ENCODE results near the gene NPHS1.
"Not testable (repeated sequence)": the region's sequence is repeated elsewhere in the genome, so short reads cannot be mapped to it uniquely, and the experiment has no call there.

The NPHS1 gene

DNA sequence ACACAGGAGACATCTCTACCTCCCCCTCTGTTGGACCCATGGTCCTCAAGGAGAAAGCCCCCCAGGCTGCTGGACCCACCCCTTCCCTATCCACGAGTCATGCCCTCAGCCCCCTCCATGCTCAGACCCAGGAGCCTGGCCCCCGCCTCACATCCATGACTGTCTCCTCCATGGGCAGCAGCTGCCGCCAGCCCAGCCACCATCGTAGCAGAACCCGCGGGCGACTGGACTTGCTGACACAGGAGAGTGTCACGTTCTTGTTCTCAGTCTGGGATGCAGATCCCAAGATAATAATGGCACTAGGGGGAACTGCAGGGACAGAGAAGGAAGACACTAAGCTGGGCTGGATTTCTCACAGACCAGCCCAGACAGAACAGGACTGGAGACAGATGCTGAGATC, 3.8 kb downstream of the NPHS1 start:
- DNase-seq, result no peak

DNA sequence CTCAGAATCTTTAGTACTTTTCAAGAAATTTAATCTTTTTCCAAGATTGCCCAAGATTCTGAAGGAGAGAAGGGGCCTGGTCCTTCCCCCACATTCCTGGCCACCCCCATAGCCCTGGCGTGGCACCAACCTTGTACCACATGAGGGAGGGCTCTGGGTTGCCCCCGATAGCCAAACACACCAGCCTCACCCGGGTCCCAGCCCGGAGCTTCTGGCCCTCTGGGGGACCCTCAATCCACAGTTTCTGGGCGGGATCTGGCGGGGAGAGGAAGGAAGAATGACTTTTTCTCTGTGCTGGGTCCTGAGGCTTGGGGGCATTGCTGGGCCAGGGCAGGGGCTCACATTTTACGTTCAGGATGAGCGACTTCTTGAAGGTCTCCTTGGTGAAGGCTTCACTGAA, 4.4 kb downstream of the NPHS1 start:
- no peak for DNase-seq

DNA sequence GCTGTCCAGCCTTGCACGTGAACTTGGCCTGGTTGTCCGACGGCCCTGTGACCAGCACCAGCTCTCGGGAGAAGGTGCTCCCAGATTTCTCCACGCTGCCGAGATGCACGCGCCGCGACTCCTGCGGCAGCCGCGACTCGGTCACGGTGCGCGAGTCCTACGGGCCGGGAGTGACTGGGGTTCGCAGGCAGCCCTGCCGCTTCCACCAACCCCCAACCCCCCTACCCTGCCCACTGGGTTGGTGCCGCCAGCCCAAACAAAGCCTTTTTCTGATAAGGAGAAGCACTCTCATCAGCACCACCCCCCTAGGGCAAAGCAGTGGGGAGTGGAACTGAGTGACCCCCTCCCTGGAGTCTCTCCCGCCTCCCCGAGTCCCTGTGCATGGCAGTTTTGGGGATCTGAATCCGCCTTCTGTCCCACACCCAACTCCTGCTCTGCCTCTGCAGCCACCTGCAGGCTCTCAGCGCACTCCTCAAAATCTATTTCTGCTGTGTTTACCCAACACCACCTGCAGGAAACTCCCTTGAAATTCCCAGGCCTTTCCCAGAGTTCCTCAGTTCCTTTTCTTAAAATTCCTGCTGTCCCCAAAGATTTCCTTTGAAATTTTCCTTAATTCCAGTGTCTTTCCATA, 6.2 kb downstream of the NPHS1 start:
- no peak for DNase-seq

DNA sequence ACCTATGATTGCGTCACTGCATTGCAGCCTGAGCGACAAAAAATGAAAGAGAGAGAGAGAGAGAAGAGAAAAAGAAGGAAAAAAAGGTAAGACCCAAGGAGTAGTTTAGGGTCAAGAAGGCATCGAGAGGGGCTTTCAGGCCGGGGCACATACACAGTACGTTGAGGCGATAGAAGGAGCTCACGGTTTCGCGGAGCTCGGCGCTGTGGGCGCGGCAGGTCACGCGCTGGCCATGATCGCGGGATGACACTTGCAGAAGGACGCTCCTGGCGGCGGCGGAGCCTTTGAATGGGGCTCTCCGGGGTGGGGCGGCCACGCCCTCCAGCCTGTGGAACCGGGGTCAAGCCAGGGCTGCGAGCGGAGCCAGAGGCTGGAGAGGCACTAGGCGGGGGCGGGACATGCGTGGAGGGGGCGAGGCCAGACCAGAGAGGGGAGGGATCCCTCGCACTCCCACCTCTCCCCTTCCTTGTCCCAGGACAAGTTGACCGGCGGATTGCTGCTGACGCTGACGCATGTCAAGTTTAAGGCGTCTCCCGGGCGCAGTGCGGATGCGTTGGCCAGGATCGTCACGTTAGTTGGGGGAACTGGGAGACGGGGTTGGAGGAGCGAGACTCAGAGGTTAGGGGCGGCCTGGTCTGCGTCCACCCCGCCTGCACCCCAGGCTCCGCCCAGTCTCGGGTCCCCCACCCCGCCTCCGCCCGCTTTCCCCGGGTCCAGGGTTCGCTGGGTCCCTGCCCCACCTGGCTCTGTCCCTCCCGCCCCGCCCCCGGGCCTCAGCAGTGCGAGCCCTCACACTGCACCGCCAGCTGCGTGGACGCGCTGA, 6.9 kb downstream of the NPHS1 start:
- DNase-seq, result no peak

DNA sequence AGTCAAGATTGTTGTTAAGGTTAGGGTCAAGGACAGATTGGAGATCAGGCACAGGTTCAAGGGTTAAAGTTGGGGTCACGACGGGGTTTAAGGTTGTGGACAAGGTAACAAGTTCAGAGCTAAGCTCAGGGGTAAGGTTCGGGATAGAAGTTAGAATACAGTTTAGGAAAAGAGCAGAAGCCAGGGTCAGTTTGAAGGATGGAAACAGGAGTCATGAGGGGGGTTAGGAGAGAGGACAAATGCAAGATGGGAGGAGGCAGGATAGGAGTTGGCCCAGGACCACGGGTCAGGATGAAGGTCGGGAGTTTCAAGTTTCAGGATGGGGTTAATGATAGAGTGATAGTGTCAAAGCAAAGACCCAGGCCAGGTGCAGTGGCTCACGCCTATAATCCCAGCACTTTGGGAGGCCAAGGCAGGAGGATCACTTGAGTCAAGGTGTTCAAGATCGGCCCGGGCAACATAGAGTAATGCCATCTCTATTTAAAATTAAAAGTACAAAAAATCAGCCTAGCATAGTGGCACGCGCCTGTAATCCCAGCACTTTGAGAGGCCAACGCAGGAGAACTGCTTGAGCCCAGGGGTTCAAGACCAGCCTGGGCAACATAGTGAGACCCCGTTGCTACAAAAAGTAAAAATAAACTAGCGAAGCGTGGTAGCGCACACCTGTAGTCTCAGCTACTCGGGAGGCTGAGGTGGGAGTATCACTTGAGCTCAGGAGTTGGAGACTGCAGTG, 7.7 kb downstream of the NPHS1 start:
- no peak for DNase-seq

DNA sequence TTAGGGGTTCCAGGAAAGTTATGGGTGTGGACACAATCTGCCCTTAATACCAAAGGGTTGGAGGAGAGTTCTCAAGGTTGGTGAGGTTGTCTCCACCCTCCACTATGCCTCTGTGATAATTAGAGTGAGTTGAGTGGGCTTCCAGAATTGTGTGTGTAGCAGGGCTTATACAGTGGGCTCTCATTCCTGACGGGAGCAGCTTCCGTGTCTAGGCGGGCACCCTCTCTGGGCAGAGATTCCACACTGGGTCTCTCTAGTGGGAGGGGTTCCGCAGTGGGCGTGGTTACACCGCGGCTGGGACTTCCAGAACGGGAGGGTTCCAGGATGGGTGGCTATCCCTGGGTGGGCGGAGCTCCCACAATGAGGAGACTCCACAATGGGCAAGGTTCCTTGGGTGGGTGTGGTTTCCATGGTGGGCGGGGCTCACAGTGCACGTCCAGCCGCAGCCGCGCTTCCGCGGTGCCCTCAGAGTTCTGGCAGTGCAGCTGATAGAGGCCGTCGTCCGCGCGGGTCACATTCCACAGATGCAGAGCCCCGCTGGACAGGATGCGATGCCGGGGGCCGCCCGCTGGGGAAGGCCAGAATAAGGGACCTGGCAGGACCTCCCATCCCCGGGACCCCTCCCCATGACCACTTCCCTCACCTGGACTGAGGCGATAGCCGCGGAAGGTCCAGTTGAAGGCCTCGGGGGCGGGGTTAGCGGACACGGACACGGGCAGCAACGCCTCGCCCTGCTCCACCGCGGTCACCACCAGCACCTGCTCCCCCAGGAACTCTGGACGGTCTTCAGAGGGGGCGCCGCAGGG, 8.4 kb downstream of the NPHS1 start:
- DNase-seq, result peak; percentile 6

DNA sequence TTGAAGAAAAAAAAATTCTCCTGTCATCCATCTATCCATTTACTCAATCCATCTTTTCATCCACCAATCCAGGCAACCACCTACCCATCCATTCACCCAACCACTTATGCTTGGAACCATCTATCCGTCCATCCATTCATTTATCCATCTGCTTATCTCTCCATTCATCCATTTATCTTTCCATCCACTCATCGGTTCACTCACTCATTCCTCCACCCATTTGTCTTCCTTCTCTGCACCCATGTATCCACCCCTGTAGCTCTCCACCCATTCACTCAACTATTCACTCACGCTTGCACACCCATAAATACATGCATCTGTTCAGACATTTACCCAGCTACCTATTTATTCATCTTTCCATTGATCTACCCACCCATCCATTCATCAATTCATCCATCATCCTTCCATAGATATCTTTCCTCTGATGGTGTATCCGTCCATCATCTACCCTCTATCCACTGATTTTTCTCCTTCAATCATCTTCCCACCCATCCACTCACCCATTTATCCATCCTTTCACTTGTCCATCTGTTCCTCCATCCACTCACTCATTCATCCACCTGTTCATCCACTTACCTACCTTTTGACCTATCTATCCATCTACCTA, 9.5 kb downstream of the NPHS1 start:
- no peak for DNase-seq

DNA sequence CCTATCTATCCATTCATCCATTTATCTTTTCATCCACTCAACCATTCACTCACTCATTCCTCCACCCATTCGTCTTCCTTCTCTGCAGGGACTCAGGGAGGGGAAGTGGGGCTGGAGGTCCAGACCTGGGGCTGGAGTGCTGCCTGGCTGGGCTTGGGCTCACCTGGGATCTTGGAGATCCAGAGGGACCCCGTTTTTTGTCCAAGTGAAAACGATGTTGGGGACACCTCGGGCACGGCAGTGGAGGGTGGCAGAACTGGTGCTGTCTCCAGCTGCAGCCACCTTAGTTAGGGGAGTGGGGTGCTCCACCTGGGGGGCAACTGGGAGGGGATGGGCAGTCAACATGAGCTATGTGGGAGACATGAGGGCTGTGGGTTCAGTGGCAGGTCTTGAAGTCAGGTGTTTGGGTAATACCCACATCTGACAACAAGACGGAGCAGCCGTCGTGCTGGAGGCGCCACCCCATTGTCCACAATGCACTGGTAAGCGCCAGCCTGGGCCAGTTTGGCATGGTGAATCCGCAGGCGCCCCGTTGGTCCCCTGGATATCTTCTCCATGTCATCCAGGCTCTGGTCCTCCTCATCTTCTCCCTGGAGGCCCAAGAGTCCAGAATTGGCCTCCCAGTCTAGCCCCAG, 10.2 kb downstream of the NPHS1 start:
- no peak for DNase-seq

DNA sequence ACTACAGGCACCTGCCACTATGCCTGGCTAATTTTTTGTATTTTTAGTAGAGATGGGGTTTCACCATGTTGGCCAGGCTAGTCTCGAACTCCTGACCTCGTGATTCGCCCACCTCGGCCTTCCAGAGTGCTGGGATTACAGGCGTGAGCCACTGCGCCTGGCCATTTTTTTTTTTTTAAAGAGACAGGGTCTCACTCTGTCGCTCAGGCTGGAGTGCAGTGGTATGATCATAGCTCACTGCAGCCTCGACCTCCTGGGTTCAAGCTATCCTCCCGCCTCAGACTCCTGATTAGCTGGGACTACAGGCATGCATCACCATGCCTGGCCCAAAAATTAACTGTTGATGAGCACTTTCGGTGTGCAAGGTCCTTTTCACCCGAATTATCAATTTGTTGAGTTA, 16.2 kb downstream of the NPHS1 start:
- DNase-seq, result not testable (repeated sequence)

DNA sequence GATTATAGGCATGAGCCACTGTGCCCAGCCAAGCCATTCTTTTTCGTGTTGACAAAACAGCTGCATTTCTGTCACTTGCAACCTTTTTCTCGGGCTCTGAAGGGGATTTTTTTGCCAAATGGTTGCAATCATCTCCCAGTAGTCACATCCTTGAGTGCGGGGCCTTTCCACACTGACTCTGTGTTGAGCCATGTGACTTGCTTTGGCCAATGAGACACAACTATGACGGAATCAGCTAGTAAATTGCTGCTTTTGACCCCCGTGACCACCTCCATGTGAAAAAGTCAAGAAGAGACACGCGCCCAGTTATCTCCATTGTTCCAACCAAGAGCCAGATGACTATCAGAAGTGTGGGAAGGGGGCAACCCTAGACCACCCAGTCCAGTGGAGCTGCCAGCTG, 18.3 kb downstream of the NPHS1 start:
- no peak for DNase-seq

DNA sequence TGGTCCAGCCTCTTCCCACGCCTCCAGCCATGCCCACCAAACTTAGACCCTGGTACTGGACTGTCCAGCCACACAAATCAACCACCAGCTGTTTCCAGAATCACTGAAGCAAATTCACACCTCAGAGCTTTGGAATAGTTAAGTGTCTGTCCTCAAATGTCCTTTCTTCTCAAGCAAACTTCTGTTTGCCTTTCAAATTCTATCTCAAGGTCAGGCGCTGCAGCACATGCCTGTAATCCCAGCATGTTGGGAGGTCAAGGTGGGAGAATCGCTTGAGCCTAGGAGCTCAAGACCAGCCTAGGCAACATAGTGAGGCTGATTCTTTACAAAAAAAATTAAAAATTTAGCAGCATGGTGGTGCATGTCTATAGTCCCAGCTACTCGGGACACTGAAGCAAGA, 20.2 kb downstream of the NPHS1 start:
- DNase-seq, result no peak

DNA sequence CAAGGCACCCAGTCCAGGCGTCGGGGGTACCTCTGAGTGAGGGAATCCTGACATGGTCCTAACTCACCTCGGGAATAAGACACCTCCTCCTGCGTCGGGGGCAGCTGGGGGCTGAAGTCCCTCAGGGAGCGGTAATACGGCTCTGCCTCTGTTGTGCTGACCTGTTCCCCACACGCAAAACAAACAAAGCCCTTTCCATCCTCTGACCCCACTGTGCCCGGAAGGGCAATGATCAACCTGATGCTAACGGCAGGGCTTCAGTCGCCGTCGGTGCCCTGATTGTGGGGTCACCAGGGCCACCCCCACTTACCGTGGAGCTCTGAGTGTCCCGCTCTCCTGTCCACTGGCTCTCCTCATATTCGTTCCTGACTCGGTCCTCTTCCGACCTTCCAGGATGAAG, 21.3 kb downstream of the NPHS1 start:
- no peak for DNase-seq

DNA sequence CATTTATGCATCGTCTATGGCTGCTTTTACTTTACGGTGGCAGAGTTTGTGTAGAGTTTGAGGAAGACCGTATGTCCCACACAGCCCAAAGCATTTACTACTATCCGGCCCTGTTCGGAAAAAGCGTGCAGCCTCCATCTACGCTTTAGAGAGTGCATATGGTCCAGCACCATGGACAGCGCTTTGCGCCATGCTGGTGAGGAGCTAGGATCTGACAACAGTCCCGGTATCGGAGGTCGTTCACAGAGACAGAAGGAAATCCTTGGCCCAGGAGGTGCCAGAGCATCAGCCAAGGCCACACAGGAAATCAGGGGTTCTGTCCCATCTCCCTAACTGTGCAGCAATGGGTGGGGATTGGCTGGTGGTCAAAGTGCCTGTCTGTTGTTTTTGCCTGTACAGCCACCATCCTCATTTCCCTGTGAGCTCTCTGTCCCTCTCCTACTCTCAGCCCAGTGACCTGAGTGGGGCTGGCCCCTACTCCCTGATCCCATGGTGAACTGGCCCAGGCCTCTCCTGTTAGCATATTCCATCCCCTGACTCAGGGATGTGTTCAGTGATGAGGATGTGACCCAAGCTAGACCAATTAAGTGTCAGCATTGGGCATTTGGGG, 23.5 kb downstream of the NPHS1 start:
- peak; percentile 42 for DNase-seq

DNA sequence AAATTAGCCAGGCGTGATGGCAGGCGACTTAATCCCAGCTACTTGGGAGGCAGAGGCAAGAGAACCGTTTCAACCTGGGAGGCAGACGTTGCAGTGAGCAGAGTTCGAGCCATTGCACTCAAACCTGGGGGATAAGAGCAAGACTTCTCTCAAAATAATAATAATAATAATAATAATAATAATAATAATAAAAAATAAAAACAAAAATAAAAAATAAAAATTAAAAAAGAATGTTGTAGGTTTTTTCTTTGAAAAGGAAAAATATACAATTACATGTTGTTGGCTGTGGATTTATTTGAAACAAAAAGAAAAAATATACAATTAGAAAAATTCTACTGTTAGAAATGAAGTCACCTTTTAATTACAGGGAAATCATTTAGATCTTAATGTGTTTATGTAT, 28.2 kb downstream of the NPHS1 start:
- DNase-seq, result no peak

DNA sequence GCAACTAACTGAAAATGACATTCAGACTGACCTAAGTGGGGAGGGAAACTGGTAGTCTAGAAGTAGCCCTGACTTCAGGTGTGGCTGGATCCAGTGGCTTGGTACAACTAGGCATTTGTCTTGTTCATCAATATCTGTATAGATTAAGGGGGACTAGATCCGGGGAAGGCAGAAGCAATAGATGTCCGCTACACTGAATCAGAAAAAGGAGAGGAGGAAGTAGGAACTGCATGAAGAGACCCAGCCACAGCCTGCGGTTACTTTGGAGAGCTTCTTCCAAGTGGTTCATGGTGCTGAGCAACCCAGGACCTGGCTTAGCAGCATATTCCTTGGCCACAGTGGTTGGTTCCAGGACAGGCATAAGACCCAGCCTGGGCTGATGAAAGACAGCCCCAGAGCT, 29.7 kb downstream of the NPHS1 start:
- no peak for DNase-seq

DNA sequence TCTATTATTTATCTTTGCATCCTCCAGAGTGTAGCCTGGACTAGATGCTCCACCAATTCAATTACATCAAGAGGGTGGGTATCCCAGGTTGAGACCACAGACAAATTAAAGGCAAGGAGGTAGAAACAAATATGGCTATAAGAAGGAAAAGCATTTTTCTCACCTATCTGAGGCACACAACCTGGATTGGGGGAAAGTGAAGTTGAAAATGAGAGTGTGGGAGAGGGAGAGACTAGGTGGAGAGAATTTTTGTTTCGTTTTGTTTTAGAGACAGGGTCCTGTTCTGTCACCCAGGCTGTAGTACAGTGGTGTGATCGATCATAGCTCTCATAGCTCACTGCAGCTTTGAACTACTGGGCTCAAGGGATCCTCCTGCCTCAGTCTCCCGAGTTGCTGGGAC, 33.9 kb downstream of the NPHS1 start:
- DNase-seq, result no peak

DNA sequence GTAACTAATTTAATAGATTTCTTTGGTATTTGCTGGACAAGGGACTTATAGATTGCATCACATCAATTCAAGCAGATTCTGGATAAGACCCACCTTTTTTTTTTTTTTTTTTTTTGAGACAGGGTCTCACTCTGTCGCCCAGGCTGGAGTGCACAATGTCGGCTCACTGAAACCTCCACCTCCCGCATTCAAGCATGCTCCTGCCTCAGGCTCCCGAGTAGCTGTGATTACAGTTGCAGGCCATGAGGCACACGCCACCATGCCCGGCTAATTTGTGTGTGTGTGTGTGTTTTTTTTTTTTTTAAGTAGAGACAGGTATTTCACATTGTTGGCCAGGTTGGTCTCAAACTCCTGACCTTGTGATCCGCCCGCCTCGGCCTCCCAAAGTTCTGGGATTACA, 35.5 kb downstream of the NPHS1 start:
- DNase-seq, result no peak

DNA sequence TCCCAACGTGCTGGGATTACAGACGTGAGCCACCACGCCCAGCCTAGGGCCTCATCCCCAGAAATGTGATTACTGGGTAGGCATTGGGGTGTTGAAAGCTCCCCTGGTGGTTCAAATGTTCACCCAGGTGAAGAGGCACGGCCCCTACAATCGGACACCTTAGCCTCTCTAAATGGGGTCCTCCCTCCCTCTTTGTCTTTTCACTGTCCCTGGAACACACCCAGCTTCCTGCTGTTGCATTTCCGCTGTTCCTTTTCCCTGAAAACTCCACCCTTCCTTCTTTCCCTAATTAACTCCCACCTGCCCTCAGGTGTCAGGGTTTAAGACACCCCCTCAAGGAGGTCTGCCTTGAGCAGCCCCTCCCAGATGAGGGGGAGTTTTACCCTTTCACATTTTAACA, 36.0 kb downstream of the NPHS1 start:
- DNase-seq, result no peak

DNA sequence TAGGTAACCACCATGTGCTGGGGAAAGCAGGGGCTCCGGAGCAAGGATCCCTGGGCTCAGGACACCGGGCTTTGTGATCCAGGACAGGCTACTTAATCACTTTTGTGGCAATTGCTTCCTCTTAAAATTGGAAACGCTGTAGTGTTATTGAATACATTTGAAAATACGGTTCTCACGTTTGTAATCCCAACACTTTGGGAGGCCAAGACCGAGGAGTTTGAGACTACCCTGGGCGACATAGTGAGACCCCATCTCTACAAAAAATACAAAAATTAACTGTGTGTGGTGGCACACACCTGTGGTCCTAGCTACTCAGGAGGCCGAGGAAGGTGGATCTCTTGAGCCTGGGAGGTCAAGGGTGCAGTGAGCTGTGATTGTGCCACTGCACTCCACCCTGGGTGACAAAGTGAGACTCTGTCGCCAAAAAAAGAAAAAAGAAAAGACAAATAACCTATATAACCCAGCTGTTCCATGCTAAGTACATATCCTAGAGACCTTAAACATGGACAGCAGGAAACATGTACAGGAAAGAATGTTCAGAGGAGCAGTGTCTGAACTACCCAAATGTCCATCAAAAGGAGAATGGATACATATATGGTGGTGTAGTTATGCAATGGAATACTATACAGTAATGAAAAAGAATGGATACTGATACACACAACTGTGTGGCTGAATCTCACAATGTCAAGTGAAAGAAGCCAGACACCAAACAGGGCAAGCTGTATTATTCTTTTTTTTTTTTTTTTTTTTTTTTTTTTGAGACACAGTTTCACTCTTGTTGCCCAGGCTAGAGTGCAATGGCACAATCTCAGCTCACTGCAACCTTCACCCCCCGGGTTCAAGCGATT, 39.0 kb downstream of the NPHS1 start:
- no peak for DNase-seq

DNA sequence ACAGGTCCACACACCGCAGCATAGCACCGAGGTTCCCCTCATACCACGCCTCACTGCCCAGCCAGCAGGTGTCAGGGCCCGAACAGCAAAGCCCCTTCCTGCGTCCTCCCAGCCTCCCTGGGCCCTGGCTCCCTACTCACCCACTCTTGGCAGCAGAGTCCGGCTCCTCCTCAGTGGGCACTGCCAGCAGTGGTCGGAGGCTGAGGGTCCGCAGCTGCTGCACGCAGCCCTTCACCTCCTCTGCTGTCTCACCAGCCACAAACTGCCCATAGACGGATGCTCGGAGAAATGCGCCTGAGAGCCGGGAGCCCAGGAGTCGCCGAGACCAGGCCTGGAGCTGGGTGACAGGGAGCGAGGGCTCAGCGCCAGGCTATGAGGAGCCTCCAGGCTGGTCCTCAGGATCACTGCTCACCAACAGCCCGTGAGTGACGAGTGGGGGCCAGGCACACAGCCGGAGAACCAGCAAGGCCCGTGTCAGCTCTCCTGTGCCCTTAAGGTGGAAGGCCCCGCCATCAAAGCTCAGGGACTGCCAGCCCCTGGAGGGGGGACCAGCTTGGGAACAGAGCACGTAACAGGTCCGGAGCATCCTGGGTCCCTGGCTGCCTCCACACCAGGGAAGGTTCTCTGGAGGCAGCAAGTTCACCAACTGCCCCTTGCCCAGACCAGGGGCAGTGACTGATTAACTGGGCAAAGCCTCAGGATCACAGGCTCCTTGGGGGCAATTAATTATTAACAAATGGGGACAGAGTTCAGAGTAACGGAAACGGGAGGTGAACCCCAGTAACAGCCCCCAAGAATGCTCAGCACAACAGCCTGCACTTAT, 39.9 kb downstream of the NPHS1 start, which contains the start of gene PRODH2:
PRODH2 (minus strand) TSS at position 626 of the 823 bp plus-strand sequence; CDS start at position 586, 40 bp downstream.
- DNase-seq, result no peak
